NCI-H82 (cell line): Measurements from ENCODE around the gene PLK2.

Experiments
- DNase-seq: peaks from one replicate; lab custom pipeline; 2025; lab: John Stamatoyannopoulos, UW

The PLK2 gene

GRCh38 chr5:58450018-58450417 lies 9.9 kb downstream of the PLK2 start:
- no peak for DNase-seq

GRCh38 chr5:58447226-58447625 lies 12.7 kb downstream of the PLK2 start:
- DNase-seq: no peak

GRCh38 chr5:58446024-58446423 lies 13.9 kb downstream of the PLK2 start:
- no peak for DNase-seq

- no peak for DNase-seq
Measured at GRCh38 chr5:58444805-58445204, 15.1 kb downstream of the PLK2 start.

- DNase-seq: no peak
Measured at GRCh38 chr5:58440901-58441460, 18.9 kb downstream of the PLK2 start.

- DNase-seq: peak; percentile 7
Measured at GRCh38 chr5:58439094-58439644, 20.7 kb downstream of the PLK2 start.

- no peak for DNase-seq
Measured at GRCh38 chr5:58437661-58438060, 22.2 kb downstream of the PLK2 start.

- no peak for DNase-seq
Measured at GRCh38 chr5:58431832-58432231, 28.1 kb downstream of the PLK2 start.

GRCh38 chr5:58412932-58413331 lies 47.0 kb downstream of the PLK2 start:
- DNase-seq: no peak

GRCh38 chr5:58412081-58412480 lies 47.8 kb downstream of the PLK2 start:
- DNase-seq: no peak

- DNase-seq: no peak
Measured at GRCh38 chr5:58411372-58411771, 48.5 kb downstream of the PLK2 start.

- DNase-seq: no peak
Measured at GRCh38 chr5:58410441-58410840, 49.4 kb downstream of the PLK2 start.

- no peak for DNase-seq
Measured at GRCh38 chr5:58407042-58407719, 52.7 kb downstream of the PLK2 start.

- DNase-seq: no peak
Measured at GRCh38 chr5:58406394-58406793, 53.5 kb downstream of the PLK2 start.

- no peak for DNase-seq
Measured at GRCh38 chr5:58405175-58405574, 54.7 kb downstream of the PLK2 start.

- DNase-seq: no peak
Measured at GRCh38 chr5:58404734-58405133, 55.2 kb downstream of the PLK2 start.
